Activated CD4-positive, alpha-beta T cell treated with anti-CD3 and anti-CD28 coated beads for 1 hour (primary cell): Measurements from ENCODE around the gene SAMM50.

Source experiments
- DNase-seq: peaks from one replicate; pipeline ENCODE4 v3.0.0-alpha.2; 2020

The SAMM50 gene

DNA sequence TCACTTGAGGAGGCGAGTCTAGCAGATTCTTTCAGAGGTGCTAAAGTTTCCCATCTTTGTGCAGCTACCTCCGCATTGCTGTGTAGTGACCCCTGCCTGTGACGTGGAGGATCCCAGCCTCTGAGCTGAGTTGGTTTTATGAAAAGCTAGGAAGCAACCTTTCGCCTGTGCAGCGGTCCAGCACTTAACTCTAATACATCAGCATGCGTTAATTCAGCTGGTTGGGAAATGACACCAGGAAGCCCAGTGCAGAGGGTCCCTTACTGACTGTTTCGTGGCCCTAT lies 8.9 kb upstream of the SAMM50 start:
- no peak for DNase-seq

DNA sequence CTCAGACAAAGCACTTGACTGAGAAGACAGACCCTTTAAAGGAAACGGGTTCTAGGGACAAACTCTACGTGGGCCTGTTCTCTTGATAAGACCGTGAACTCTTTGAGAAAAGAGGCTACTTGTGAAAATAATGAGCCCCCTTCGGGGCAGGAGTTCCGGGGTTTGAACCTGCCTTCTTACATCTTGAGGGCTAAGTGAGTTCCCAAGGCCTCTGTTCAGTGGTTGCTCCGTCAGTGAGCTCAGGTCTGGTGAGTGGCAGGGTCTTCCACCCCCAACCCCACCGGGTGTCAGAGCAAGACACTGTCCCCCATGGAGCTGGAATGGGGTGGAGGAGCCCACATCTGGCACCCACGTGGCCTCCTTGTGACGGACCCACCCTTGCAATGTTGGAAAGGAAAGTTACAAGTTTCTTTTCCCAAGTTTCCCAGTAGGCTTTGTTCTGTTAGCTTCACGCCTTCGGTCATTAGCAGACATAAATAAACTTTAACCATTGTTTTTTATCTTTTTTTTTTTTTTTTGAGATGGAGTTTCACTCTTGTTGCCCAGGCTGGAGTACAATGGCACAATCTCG lies 6.3 kb upstream of the SAMM50 start:
- DNase-seq: no peak

DNA sequence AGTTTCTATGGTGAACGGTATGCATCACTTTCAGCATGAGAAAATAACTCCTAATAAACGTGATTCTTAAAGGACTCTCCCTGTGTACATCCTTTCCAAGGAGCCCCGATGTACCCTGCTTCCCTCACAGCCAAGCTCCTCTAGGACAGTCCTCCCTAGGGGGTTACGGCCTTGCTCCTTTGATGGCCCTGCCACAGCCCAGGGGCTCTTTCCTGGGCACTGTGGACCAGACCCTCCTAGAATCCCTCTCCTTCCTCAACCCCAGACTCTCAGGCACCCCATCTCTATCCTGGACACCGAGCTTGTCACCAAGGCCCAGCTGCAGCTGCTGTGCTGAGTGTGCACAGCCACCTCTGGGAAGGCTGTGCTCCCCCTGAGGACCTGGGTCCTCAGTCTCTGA lies 3.9 kb upstream of the SAMM50 start:
- no peak for DNase-seq

DNA sequence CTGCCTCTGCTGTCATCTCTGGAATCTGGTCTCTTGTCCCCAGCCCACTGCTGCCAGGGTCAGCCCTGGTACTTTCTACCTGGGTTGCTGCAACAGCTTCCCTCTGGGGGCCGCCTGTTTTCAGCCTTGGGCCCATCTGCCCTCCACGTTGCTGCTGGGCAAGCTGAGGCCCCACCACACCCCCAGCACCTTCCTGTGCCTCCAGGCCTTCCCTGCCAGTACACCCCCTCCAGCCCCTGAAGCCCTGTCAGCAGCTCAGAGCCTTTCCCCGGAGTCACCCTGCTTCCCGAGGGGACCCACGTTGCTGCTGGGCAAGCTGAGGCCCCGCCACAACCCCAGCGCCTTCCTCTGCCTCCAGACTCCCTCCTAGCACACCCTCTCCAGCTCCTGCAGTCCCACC lies 3.3 kb upstream of the SAMM50 start:
- no peak for DNase-seq

DNA sequence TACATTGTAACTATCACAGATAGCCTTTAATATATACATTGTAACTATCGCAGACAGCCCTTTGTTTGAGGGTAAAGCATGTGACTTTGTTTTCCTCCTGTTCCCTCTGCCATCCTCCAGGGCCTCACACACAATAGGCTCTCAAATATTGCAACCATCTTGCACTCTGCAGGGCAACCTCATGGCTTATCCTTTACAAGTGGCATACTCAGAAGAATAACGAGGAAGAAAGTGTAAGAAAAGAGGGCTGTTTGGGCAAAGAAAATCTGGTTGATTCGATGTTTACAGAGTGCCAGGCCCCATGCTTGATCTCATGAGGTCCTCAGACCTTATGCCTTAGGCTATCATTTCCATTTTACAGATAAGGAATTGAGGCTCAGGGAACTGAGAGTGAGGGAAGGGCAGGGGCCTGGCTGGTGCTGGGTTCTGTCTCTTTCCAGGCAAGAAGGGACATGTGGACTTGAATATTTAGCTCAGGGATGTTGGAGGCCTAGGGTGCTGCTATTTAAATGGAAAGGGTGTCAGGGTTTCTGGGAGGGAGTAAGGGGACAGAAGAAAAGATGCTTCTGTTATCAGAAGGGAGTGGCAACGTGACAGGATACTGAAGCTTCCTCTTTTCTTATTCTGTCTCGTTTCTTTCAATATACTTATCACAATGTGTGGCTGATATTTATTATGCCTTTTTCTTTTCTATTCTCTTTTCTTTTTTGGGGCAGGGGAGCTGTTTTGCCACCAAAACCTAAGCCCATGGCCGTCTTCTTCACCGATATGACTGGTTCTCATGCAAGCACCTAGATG lies 1.1 kb upstream of the SAMM50 start:
- DNase-seq: no peak

DNA sequence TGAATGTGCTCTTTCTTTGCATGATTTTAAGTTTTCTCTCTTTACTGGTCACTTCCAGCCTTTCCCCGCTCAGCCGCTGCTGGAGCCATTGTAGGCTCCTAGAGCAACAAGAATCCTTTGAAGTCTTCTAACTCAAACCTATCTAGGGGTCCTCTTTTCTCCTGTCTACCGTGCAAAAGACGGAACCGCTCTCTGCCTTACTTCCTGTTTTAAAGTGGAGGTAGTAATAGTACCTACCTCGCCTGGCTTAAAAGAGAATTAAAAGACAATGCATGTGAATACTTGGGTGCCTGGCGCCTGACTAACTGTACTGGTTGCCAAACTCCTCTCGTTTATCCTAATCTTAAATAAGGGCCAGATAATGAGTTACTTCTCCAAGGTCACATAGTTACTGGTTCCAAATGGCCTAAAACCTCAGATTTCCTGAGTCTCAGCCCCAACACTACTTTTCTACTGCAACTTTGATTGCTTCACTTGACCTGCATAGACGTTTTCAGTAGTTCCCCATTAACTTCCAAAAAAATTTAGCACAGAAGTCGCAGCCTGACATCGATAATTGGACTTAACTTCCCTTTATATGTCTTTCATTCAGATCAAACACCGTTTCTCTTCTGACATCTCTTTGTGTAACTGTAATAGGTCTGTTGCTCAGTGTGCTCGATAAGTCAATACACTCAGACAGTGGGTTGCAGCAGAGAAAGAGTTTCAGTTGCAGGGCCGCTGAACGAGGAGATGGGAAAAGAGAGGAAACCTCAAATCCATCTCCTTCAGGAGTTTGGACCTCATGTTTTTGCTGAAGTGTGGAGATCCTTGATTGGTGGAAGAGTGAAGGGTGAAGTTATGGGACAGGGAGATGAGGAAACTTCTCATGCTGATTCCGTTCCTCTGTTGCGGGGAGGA lies 891 bp downstream of the SAMM50 start:
- no peak for DNase-seq

DNA sequence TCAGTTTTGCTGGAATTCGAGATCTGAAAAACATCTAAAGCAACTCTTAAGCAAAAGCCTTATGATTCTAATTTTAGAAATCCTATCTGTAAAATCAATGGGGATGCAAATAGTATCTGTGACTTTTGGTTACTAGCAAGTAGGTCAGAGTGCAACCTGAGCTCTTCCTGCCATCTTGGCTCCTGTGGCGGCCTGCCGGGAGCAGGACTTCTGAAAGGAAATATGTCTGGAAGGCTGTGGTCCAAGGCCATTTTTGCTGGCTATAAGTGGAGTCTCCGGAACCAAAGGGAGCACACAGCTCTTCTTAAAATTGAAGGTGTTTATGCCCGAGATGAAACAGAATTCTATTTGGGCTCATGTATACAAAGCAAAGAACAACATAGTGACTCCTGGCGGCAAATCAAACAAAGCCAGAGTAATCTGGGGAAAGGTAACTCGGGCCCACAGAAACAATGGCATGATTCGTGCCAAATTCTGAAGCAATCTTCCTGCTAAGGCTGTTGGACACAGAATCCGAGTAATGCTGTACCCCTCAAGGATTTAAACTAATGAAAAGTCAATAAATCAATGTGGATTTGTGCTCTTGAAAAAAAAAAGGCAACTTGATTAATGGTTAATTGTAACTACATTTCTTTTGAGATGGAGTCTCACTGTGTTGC lies 1.7 kb downstream of the SAMM50 start:
- no peak for DNase-seq

DNA sequence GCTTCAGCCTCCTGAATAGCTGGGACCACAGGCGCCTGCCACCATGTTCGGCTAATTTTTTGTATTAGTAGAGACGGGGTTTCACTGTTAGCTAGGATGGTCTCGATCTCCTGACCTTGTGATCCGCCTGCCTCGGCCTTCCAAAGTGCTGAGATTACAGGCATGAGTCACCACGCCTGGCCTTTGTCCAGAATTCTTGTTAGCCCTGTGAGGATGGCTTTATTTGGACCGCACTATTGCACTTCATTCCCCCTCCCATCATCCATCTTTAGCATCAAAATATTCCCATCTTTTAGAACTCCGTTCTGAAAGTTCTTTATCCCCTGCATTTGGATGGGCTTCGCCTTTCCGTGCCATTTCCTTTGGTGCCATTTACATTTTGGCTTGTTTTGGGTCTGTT lies 2.6 kb downstream of the SAMM50 start:
- DNase-seq: no peak

DNA sequence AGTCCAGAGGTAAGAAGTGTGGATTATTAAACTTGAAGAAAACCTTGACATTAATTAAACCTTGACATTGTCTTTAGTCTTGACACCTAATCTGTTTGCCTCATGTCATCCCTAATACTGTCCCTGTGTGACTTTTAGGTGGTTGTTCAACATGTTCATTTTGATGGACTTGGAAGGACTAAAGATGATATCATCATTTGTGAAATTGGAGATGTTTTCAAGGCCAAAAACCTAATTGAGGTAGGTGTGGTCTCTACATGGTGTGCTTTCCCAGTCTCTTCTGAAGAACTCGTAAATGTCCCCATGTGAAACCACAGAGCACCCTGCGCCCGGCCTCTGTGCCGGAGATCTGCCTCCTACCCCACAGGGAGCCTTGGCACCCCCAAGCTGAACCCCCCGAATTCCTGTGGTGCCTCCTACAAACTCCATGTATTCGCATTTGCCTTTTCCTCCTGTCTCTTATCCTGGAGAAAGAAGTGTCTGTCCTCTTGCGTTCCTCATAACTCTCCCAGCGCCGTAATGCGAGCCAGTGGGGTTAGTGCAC lies 9.1 kb downstream of the SAMM50 start:
- DNase-seq: no peak

DNA sequence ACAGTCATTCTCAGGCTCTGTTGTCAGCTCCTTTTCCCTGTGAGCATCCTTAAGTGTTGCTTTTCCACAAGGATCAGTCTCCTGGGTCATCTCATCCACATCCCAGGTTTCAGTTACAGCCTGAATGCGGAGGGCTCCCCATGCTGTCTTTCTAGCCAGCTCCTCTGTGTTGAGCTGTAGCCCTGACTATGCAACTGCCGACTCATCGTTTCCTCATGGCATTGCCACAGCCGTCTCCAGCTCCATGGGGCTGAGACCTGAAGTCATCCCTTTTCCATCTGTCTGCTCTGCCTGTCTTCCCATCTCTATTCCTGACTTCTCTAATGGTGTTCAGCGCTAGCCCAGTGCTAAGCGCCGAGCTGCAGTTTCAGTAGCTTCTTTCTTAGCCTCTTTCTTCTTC lies 11.8 kb downstream of the SAMM50 start:
- DNase-seq: no peak

DNA sequence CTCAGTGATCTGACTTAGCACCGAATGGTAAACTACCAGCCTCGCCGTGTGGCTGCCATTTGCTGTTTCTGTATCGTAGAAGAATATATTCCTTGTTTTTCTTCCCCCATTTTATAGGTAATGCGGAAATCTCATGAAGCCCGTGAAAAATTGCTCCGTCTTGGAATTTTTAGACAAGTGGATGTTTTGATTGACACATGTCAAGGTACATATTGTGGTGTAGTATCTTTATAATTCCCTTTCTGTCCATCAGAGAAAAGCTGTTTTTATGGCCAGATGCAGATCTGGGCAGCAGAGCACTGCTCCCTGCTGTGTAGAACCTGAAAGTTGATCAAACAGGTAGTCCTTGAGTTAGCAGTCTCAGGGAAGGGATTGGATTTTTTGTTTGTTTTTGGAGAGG lies 13.4 kb downstream of the SAMM50 start:
- DNase-seq: no peak

DNA sequence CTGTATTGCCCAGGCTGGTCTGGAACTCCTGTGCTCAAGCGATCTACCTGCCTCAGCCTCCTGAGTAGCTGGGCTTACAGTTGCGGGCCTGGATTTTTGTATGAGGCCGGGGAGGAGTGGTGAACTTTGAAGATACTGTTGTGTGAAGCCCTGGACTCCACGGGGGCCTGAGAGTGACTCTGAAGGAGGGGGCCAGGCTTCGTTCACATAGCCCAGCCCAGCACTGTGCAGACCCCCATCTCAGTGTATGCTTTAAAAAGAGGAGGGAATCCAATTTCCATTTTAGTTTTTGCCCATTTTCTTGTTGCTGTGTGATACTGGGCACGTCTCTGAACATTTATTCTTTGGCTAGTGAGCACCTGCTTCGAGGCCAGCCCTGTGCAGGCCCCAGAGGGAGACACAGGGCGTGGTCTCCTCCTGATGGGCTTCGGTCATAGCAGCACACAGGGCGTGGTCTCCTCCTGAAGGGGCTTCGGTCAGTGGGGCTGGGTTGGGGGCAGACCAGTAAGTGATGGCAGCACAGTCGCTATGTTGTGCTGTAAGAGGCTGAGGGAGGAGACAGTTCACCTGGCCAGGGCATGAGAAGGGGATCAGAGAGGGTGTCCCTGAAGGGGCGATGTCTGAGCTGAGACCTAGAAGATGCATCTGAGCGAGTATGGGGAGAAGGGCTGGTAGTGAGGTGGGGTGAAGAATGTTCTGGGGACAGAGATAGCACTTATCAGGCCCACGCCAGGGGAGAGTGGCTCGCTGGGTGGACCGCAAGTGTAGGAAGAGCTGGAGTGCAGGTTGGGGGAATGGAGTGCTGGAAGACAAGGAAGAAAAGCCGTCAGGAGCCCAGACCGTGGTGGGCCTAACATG lies 14.0 kb downstream of the SAMM50 start:
- DNase-seq: no peak

DNA sequence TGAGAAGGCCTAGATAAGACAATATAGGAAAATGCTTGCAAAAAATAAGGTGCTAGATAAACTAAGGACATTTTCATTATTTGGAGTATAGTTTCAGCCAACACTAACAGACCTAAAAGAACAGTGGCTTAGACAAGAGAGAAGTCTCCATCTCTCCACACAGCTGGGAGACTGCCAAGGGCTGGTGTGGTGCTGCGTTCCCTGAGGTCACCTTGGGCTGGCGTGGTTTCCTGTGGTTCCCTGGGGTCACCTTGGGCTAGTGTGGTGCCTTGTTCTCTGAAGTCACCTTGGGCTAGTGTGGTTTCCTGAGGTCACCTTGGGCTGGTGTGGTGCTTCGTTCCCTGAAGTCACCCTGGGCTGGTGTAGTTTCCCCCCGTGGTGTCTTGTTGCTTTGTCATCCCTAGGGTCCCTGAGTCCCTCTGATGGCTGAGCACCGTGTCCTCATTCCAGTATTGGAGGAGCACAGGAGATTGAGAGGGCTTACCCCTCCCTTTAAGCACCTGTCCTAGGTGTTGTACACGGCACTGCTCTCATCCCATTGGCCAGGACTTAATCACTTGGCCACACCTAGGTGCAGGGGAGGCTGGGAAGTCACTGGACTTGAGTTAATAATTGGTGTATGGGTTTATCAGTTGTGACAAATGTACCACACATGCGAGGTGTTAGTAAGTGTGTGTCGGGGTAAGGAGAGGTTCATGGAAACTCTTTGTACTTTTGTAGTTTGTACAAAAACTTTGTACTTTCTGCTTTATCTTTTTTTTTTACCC lies 14.9 kb downstream of the SAMM50 start:
- DNase-seq: no peak

DNA sequence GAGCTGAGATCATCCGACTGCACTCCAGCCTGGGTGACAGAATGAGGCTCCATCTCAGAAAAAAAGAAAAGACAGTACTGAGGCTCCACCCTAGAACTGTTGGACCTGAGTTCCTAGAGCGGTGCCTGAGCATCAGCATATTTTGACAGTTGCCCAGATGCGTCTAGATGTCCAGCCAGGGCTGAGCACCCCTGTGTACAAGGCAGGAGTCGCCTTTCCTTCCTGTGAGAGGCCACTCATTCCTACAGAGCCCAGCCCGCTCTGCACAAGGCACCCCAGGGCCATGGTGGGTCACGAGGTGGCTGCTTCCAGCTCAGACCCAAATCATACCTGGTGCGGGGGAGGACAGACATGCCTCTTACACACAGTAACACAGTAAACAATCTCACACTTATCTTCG lies 15.9 kb downstream of the SAMM50 start:
- DNase-seq: no peak

DNA sequence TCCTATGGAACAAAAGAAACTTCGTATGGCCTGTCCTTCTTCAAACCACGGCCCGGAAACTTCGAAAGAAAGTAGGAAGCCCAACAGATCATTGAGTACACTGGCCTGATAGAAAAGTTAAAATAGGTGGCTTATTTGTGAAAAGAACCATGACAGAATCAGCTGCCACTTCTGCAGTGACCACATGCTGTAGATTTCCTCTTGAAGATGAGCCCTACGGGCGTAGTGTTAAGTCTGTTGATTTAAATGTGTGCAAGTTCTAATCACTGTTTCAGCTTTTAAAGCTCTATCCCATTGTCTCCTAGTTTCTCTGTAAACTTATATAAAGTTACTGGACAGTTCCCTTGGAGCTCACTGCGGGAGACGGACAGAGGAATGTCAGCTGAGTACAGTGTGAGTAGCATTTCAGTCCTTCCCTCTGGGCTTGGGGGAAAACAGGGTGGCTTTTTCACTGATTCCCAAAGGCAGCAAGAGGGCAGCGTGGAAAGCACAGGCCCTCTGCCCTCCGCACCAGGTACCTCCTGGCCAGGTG lies 17.8 kb downstream of the SAMM50 start:
- DNase-seq: no peak

DNA sequence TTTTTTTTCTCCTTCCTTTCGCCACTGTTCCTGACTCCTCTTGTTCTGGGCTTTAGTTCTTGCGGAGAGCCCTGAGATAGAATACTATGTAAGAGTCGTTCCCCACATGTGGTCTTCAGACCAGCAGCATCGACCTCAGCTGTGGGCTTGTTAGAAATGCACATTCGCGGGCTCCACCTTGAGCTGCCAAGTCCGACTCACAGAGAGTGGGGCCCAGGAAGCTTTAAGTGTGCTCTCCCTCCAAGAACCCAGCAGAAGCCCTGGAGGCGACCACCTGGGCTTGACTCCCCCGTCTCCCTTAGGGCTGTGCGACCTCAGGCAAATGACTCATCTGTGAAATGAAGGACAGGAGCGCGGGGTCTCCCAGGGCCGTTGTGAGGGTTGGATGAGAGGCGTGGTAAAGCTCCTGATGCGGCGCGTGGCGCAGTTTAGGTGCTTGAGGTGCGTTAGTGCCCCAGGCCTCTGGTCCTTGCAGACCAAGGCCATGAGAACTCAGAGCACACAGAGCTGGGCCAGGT lies 18.8 kb downstream of the SAMM50 start:
- DNase-seq: no peak

DNA sequence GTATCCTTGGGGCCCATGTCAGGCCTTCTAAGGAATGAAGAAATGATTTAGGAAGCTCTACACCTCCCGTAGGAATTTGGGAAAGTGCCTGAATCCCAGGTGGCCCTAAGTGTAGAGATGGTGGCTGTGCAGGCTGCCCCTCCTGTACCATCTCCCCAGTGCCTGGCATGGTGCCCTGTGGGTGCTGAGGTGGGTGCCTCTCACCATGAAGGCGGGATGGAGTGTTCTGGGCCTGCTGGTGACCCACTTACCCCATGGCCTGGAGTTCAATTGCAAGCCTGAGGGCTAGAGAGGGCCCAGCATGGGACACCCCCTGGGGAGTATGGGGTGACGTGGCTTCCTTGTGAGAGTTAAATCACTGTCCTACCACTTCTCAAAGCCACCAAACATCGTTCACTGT lies 19.8 kb downstream of the SAMM50 start:
- DNase-seq: no peak

DNA sequence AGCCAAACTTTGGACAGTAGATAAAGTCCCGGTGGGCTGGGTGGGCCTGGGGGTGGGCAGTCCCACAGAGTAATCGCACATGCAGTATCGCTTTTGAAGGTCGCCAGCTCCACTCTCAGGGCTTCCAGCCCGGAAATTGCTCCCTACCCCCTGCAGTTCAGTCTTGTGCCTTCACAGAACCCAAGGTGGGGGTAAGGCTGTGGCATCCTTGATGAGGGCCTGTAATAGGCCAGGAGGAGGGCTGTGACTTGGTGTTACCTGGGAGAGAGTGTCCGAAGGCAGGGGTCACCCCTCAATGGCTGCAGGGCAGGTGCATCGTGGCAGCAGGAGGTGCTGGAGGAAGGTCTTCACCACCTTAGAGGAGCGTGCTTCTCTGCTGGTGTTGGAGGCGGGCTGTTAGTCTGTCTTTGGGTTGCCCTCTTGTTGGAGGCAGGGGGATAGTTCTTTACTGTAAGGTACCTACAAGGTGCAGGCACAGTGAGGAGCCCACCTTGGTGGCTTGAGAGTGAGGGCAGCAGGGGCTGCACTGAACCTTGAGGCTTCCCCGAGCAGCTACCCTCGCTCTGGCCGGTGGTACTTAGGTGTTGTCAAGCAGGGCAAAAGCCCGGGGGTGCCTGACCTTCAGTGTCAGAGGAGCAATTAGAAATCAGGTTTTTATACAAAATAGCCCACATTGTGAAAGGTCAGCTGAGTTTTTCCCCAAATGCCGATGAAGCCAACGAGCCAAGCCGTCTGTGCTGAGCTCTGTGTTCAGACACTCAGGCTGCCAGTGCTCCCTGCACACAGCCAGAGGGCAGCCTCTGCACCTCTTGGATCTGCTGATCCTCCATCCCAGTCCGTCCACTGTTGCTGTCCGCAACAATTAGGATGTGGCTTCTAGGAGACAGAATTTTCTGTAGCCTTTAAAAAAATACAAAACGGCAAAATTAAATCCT lies 21.9 kb downstream of the SAMM50 start:
- DNase-seq: no peak

DNA sequence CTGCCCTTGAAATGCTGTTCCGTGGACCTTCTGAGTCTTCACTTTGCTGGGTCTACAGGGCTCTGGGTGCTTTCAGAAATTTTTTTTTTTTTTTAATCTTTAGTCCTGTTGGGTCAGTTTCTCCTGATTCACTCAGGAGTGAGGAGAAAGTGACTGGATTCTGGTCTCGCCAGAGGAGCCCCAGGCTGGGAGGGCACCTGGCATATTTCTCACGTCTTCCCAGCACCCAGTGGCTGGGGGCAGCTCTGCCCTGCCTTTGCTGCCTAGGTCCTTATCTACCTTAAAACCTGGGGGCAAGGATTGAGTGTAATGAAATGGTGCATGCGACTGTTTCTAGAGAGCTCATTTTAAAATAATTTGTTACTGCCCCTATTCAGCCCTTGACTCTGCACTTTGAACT lies 23.3 kb downstream of the SAMM50 start:
- no peak for DNase-seq

DNA sequence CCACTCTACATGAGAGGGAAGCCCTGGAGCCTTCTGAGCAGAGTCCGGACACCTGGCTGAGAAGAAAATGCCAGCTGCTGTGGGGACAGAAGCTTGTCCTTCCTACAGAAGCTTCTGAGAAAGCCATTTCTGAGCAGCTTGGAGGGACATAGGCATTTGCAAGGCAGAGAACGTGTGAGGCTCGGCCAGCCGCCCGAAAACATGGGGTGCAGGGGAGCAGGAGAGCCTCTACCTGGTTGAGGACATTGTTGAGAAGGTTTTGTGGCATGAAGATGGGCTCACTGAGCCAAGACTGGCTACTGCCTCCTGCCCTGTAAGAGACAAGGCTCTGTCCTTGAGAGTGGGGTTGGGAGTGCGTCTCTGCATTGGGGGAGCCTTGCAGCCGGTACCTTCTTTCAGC lies 25.3 kb downstream of the SAMM50 start:
- DNase-seq: no peak
